Astrocyte (in vitro differentiated cells and primary cell): ENCODE measurements around the gene DUOXA1. TPM values are rescaled to one million over a fixed set of nuclear protein-coding genes. Genes with fewer than 3 reads are reported as not detected.

Source experiments
- DNase-seq: peaks from one replicate; pipeline ENCODE4 v3.0.0-alpha.2; 2010; ENCODE audit warnings: low read depth
- FAIRE-seq: peaks from 2 replicates; lab custom pipeline; 2011; peaks lifted over from hg19 to GRCh38; lab: Jason Lieb, UNC
- H2AFZ ChIP-seq: 2 replicates; pipeline ENCODE4 v1.6.0; 2012; ENCODE audit warnings: low read depth, low read length, inconsistent platforms
- H3K27ac ChIP-seq: 2 replicates; pipeline ENCODE4 v1.5.1; 2011; ENCODE audit warnings: low read depth, low read length, inconsistent platforms
- H3K27me3 ChIP-seq: 2 replicates; pipeline ENCODE4 v1.6.0; 2011; ENCODE audit warnings: low read length, inconsistent platforms; ENCODE audit not compliant: insufficient read depth
- H3K36me3 ChIP-seq: 2 replicates; pipeline ENCODE4 v1.5.1; 2011; ENCODE audit warnings: low read length, inconsistent platforms; ENCODE audit not compliant: insufficient read depth
- H3K4me1 ChIP-seq: 2 replicates; pipeline ENCODE4 v1.5.1; 2011; ENCODE audit warnings: low read length, inconsistent platforms; ENCODE audit not compliant: insufficient read depth
- H3K4me2 ChIP-seq: 2 replicates; pipeline ENCODE4 v1.6.0; 2012; ENCODE audit warnings: low read length, inconsistent platforms
- H3K4me3 ChIP-seq: 2 replicates; pipeline ENCODE4 v1.5.1; 2011; ENCODE audit warnings: low read depth, mild to moderate bottlenecking, low read length, inconsistent platforms; ENCODE audit not compliant: insufficient read depth
- H3K79me2 ChIP-seq: 2 replicates; pipeline ENCODE4 v1.6.0; 2012; ENCODE audit warnings: mild to moderate bottlenecking, low read length, inconsistent platforms; ENCODE audit not compliant: insufficient read depth
- H3K9ac ChIP-seq: 2 replicates; pipeline ENCODE4 v1.6.0; 2012; ENCODE audit warnings: mild to moderate bottlenecking, low read length, inconsistent platforms
- H3K9me3 ChIP-seq: 2 replicates; pipeline ENCODE4 v1.5.1; 2012; ENCODE audit warnings: low read depth, mild to moderate bottlenecking, low read length, inconsistent platforms; ENCODE audit not compliant: insufficient read depth
- H4K20me1 ChIP-seq: 2 replicates; pipeline ENCODE4 v1.6.0; 2012; ENCODE audit warnings: low read length, inconsistent platforms; ENCODE audit not compliant: insufficient read depth
- H3K27ac Mint-ChIP-seq: one replicate; pipeline ENCODE4 v1.8.0; 2021; ENCODE audit warnings: mild to moderate bottlenecking, mixed read lengths; ENCODE audit not compliant: unreplicated experiment
- H3K27me3 Mint-ChIP-seq: one replicate; pipeline ENCODE4 v1.8.0; 2021; ENCODE audit warnings: low read depth, mixed read lengths; ENCODE audit not compliant: unreplicated experiment
- H3K36me3 Mint-ChIP-seq: one replicate; pipeline ENCODE4 v1.8.0; 2021; ENCODE audit warnings: low read depth, mixed read lengths; ENCODE audit not compliant: unreplicated experiment
- H3K4me1 Mint-ChIP-seq: one replicate; pipeline ENCODE4 v1.8.0; 2021; ENCODE audit warnings: low read depth, mixed read lengths; ENCODE audit not compliant: unreplicated experiment
- H3K4me3 Mint-ChIP-seq: one replicate; pipeline ENCODE4 v1.8.0; 2021; ENCODE audit warnings: mild to moderate bottlenecking, moderate library complexity, mixed read lengths; ENCODE audit not compliant: unreplicated experiment
- H3K9me3 Mint-ChIP-seq: one replicate; pipeline ENCODE4 v1.8.0; 2021; ENCODE audit warnings: mild to moderate bottlenecking, mixed read lengths; ENCODE audit not compliant: unreplicated experiment
- CTCF ChIP-seq: IDR thresholded peaks from 2 replicates; pipeline ENCODE4 v1.5.1; 2011; ENCODE audit warnings: low read depth, mild to moderate bottlenecking, inconsistent platforms, low read length, moderate library complexity; ENCODE audit not compliant: insufficient read depth
- EZH2 ChIP-seq: IDR thresholded peaks from 2 replicates; pipeline ENCODE4 v1.6.1; 2012; ENCODE audit warnings: mild to moderate bottlenecking, low read length, inconsistent platforms; ENCODE audit not compliant: insufficient read depth
- total RNA-seq: library from RNA; stranded (reverse); gene quantifications from 2 replicates; pipeline ENCODE4 v1.2.1, GENCODE V29; 2021

Gene DUOXA1
- total RNA-seq, 1 donor from 2014 or later: 0.66 TPM

DNA sequence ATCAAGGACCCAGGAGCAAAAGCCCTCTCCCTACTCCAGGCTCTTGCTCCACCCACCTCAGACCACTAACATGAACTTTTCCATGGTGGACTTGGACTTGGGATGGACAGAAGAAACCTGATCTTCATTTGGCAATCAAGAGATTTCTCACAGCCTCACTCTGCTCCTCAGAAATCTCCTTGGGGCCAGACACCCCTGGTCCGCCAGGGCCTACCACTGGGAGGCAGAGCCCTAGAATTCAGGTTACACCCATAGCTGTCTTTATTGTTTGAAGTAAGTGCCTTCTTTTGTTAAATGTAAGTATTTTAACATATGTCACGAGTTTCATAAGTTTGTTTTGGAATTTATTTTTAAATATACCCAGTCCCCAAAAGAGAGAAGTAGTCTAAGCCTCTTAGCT is 44.9 kb upstream of the DUOXA1 start:
- FAIRE-seq: no peak
- Histone ChIP-seq H3K9ac (no peak overlapping the region), H3K4me2 (no peak overlapping the region), H3K79me2 (no peaks in the 10 kb centered on the region), H3K27me3 (no peaks in the 10 kb centered on the region), H3K36me3 (no peaks in the 10 kb centered on the region), H3K27ac (no peak overlapping the region), H3K9me3 (no peaks in the 10 kb centered on the region), H3K4me1 (no peaks in the 10 kb centered on the region), H4K20me1 (no peaks in the 10 kb centered on the region), H3K4me3 (no peak overlapping the region), H2AFZ (no peak overlapping the region)
- TF ChIP-seq EZH2: no peak
- TF ChIP-seq CTCF: no peak
- Mint-ChIP-seq H3K9me3 (peaks cover 4% of the 10 kb centered on the region), H3K27me3 (no peaks in the 10 kb centered on the region), H3K36me3 (peaks cover 17% of the 10 kb centered on the region), H3K27ac (no peak overlapping the region), H3K4me3 (no peak overlapping the region), H3K4me1 (no peaks in the 10 kb centered on the region)
- no peak for DNase-seq

GRCh38 chr15:45174069-45174468 is 44.4 kb upstream of the DUOXA1 start:
- no peak overlapping the region for H2AFZ ChIP-seq
- H3K4me3 ChIP-seq: no peak overlapping the region
- TF ChIP-seq EZH2 (no peak), CTCF (no peak)
- H3K4me1 ChIP-seq: no peaks in the 10 kb centered on the region
- peaks cover 17% of the 10 kb centered on the region for H3K36me3 Mint-ChIP-seq
- no peaks in the 10 kb centered on the region for H3K27me3 ChIP-seq
- FAIRE-seq: no peak
- no peaks in the 10 kb centered on the region for H3K4me1 Mint-ChIP-seq
- no peak overlapping the region for H3K27ac Mint-ChIP-seq
- H3K27ac ChIP-seq: no peak overlapping the region
- no peak overlapping the region for H3K4me2 ChIP-seq
- no peaks in the 10 kb centered on the region for H3K79me2 ChIP-seq
- H3K36me3 ChIP-seq: no peaks in the 10 kb centered on the region
- H3K9ac ChIP-seq: no peak overlapping the region
- H3K9me3 ChIP-seq: no peaks in the 10 kb centered on the region
- DNase-seq: no peak
- no peaks in the 10 kb centered on the region for H4K20me1 ChIP-seq
- H3K27me3 Mint-ChIP-seq: no peaks in the 10 kb centered on the region
- H3K4me3 Mint-ChIP-seq: no peak overlapping the region
- H3K9me3 Mint-ChIP-seq: peaks cover 4% of the 10 kb centered on the region

DNA sequence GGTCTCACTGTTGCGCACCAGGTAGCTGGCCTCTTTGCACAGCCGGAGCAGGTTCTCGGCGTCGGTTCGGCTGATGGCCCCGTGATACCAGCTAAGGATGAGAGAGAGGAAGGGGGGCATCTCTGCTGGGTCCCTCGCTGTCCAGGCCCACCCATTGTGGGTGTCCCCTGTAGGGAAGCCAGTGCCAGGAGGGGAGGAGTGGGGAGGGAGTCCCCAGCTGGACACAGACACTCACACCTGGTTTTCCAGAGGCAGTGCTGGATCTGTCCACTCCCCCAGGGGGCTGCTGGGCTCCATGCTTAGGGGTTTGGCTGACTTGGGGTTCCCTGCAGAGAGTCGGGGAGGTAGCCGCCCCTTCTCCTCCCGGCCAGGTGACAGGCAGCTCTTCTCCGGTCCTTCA is 42.2 kb upstream of the DUOXA1 start:
- Histone ChIP-seq H3K36me3 (no peaks in the 10 kb centered on the region), H3K27me3 (no peaks in the 10 kb centered on the region), H3K9ac (no peak overlapping the region), H4K20me1 (no peaks in the 10 kb centered on the region), H3K4me3 (no peak overlapping the region), H3K79me2 (no peaks in the 10 kb centered on the region), H3K4me1 (no peaks in the 10 kb centered on the region), H3K4me2 (no peak overlapping the region), H2AFZ (no peak overlapping the region), H3K9me3 (no peaks in the 10 kb centered on the region), H3K27ac (no peak overlapping the region)
- H3K4me3 Mint-ChIP-seq: no peak overlapping the region
- no peak for FAIRE-seq
- H3K27me3 Mint-ChIP-seq: no peaks in the 10 kb centered on the region
- peaks cover 11% of the 10 kb centered on the region for H3K36me3 Mint-ChIP-seq
- no peaks in the 10 kb centered on the region for H3K9me3 Mint-ChIP-seq
- DNase-seq: no peak
- TF ChIP-seq CTCF (no peak), EZH2 (no peak)
- no peak overlapping the region for H3K27ac Mint-ChIP-seq
- H3K4me1 Mint-ChIP-seq: no peaks in the 10 kb centered on the region
